AG04449 (cell line): Measurements from ENCODE around the gene LIMD2.

Experiments
- CTCF ChIA-PET: fragments of 350-600 bp; formaldehyde crosslinking; extraction: SDS; loops from one replicate; lab custom pipeline; 2021; ENCODE audit warnings: antibody characterized with exemption; lab: Yijun Ruan, JAX
- POLR2A ChIA-PET: fragments of 400-600, 350-600 bp; formaldehyde crosslinking; extraction: SDS; loops from one replicate; lab custom pipeline; 2020; ENCODE audit warnings: antibody characterized with exemption, inconsistent platforms; lab: Yijun Ruan, JAX
- DNase-seq: peaks from one replicate; pipeline ENCODE4 v3.0.0-alpha.2; 2010; ENCODE audit warnings: low read depth, low spot score
- H3K4me3 ChIP-seq: 2 replicates; pipeline ENCODE4 v1.5.1; 2011; ENCODE audit warnings: low read depth, mild to moderate bottlenecking, control low read depth, low read length
- TF ChIP-seq, protein P1 (sequence below): IDR thresholded peaks from one replicate; pipeline ENCODE4 v1.5.1; 2011; ENCODE audit warnings: mild to moderate bottlenecking, moderate library complexity, low read length, control low read depth, inconsistent platforms; ENCODE audit not compliant: insufficient read depth; ENCODE audit errors: missing control alignments

Gene LIMD2

DNA sequence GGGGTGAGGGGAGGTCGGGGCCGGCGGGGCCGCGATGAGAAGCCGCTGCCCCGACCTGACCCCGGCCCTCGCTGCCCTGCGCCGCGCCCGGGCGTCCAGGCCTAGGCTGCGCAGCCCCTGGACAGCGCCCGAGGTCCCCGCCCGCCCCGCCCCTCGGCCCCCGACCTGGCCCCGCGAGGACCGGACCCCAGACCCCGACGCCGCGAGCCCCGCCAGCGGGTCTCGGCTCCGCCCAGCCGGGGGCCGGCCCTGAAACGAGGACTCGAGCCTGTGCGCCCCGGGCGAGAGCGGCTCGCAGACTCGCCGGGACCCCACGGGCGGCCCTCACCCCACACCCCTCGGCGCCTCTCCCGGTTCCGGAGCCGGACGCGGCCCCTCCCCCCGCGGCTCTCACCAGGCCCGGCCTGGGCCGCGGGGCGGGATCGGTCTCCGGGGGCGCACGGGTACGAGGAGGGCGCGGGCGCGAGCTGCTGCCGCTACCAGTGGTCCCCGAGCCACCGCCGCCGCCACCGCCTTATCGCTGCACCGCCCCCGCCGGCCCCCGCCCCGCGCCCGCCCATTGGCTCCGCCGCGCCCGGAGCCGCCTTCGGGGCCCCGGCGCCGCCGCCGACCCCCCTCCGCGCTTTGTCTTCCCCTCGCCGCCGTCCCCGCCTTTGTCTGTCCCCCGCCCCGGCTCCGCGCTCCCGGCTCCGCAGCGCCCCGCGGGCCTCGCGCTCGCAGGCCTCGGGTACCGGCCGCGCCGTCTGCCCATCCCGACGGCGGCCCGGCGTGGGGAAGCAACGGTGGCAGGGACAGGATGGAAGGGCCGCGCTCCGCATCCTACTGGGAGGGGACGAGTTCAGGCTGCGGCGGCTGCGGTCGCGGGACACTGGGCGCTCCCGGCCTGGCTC is at the start of gene LIMD2:
TSS of gene LIMD2 (minus strand) at position 488 of the 890 bp plus-strand sequence. CDS start 827 bp downstream, outside the sequence.
- TF ChIP-seq, protein P1, sequence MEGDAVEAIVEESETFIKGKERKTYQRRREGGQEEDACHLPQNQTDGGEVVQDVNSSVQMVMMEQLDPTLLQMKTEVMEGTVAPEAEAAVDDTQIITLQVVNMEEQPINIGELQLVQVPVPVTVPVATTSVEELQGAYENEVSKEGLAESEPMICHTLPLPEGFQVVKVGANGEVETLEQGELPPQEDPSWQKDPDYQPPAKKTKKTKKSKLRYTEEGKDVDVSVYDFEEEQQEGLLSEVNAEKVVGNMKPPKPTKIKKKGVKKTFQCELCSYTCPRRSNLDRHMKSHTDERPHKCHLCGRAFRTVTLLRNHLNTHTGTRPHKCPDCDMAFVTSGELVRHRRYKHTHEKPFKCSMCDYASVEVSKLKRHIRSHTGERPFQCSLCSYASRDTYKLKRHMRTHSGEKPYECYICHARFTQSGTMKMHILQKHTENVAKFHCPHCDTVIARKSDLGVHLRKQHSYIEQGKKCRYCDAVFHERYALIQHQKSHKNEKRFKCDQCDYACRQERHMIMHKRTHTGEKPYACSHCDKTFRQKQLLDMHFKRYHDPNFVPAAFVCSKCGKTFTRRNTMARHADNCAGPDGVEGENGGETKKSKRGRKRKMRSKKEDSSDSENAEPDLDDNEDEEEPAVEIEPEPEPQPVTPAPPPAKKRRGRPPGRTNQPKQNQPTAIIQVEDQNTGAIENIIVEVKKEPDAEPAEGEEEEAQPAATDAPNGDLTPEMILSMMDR, result no peak
- ChIA-PET CTCF (interaction anchor here (1.7 to 1.9 kb wide), 2 partner anchors 14 to 16 kb away, joined by 4 to 6 read pairs; no protein-coding TSS in a partner anchor), POLR2A (interaction anchor here (0.6 kb wide), 1 partner anchor 41 kb away, joined by 4 read pairs; no protein-coding TSS in a partner anchor)
- peak within 1 kb of the TSS; percentile 59 for H3K4me3 ChIP-seq
- DNase-seq, result no peak

DNA sequence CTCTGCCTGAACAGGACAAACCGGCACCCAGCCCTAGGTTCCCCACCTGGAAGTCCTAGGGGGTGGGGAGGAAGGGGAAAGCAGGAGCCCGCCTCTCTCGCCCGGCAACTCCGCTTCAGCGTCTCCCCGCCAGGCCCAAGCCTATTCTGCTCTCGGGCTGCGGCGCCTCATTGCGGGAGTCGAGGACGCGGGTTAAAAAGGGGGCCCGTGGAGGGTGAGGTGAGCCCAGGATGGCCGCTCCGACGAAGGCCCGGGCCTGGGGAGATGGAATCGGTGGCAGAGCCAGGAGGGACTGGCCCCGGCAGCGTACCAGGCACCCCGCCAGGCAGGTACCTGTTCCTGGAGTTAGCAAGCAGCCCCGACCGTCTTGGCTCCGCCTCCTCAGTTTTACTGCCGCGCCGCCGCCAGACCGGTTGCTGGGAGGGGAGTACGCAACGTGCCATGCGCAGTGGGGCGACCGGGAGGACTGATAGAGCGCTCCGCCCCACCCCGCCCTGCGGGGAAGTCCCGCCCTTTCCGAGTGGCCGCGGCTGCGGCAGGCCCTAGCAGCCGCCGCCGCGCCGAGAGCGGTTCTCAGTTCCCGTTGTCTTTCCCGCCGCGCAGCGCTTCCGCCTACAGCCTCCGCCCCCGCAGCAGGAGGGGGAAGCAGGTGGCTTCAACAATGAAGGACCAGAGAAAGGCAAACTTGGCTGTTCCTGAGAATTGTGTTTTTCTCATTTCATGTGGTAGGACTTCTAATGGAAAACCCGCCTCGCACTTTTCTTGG is 41.7 kb upstream of the LIMD2 start, which contains the start of gene STRADA:
TSS of gene STRADA (minus strand) at position 392 of the 766 bp plus-strand sequence. CDS start 13,430 bp downstream, outside the sequence.
- CTCF ChIA-PET, result interaction anchor here (1.0 kb wide), 1 partner anchor 86 kb away, joined by 3 read pairs; the partner anchor contains the start of gene FTSJ3
- POLR2A ChIA-PET, result interaction anchor here (0.8 kb wide), 1 partner anchor 42 kb away, joined by 4 read pairs; the partner anchor contains the start of gene LIMD2
- DNase-seq, result peak; percentile 59
- TF ChIP-seq, protein P1, result no peak
- H3K4me3 ChIP-seq, result peak within 1 kb of the TSS; percentile 85

DNA sequence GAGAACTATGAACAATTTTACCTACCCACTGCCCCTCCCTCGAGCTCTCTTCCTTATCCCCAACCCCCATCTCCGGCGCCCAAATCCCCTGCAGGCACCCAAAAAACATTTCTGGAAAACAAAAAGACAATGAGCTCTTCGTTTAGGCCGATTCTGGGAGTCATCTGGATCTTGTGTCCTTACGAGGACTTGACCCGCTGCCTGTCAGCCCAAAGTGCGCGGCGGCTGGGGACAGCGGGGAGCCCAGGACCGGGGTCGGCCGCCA is 41.1 kb upstream of the LIMD2 start:
- POLR2A ChIA-PET, result interaction anchor here (0.8 kb wide), 1 partner anchor 41 kb away, joined by 4 read pairs; the partner anchor contains the start of gene LIMD2
- H3K4me3 ChIP-seq, result peak overlapping the region; percentile 85
- DNase-seq, result no peak
- TF ChIP-seq, protein P1, result no peak
- CTCF ChIA-PET, result interaction anchor here (0.6 kb wide), 1 partner anchor 130 kb away, joined by 4 read pairs; no protein-coding TSS in a partner anchor

DNA sequence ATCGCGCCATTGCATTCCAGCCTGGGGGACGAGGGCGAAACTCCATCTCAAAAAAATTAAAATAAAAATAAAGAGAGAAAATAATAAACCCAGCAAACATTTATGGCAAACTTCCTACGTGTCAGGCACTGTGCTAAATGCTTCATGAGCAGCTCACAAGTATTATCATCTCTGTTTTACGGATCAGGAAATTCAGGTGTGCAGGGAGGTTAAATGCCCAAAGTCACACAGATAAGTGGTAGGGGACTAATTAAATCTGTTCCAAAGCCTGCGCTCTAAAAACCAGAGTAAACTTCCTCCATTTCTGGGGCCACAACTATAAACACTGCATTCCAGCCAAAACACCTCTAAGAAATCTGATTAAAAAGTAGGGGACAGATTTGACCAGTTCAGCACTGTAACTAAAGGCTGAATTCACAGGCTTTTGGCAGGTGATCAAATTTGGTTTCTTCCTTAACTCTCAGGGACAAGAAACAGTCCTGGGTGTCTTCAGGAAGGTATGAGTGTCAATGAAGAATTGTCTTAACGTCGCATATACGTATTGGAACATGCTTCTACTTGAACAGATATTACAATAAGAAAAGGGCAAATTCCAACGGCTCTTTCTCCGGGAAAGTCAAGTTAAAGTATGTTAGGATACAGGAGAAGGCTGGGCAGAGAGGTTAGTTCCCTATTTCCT is 40.7 kb upstream of the LIMD2 start:
- POLR2A ChIA-PET, result interaction anchor here (0.6 to 0.8 kb wide), 2 partner anchors 41 to 765 kb away, joined by 3 to 4 read pairs; partner anchors contain the start of gene LIMD2
- TF ChIP-seq, protein P1, result no peak
- peak overlapping the region; percentile 85 for H3K4me3 ChIP-seq
- CTCF ChIA-PET, result interaction anchor here (0.6 kb wide), 1 partner anchor 129 kb away, joined by 4 read pairs; no protein-coding TSS in a partner anchor
- no peak for DNase-seq

DNA sequence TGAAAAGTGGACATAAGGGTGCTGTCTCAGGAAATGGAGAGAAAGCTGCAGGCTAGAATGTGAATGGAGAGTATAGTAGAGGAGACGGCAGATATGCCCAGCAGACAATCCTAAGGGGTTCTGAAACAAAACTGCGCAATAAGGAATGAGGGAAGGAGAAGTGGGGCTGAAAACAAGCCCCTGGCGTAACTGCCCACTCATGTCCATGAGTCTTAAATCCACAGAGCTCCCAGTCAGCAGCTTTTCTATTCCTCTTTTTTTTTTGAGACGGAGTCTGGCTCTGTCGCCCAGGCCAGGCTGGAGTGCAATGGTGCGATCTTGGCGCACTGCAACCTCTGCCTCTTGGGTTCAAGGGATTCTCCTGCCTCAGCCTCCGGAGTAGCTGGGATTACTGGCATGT is 35.8 kb upstream of the LIMD2 start:
- POLR2A ChIA-PET, result no interaction called here
- H3K4me3 ChIP-seq, result no peak overlapping the region
- TF ChIP-seq, protein P1, result no peak
- CTCF ChIA-PET, result interaction anchor here (1.2 to 1.3 kb wide), 2 partner anchors 37 to 310 kb away, joined by 3 to 4 read pairs; no protein-coding TSS in a partner anchor
- DNase-seq, result no peak
